Measurements from ENCODE around the gene TRIM47.
A peak's percentile ranks its signal among the peaks of the same experiment; 100 is the strongest.

TRIM47 gene

DNA sequence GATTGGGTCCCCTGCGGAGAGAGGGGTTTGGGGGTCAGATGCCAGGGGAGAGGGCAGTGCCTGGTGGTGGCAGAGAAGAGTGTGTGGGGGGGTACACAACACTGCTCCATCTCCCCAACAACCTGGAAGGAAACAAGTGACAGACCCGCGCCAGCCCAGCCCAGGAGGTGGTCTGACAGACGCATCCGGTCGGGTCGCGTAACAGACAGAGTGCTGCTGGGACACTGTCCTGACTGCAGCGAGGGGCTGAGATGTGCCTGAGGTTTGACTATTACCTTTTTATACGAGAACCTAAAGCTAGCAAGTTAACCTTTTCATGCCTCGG, 50.3 kb downstream of the TRIM47 start:
- DNase-seq (ENCODE audit: low read depth, low spot score) = no peak
- TF ChIP-seq, protein P1, sequence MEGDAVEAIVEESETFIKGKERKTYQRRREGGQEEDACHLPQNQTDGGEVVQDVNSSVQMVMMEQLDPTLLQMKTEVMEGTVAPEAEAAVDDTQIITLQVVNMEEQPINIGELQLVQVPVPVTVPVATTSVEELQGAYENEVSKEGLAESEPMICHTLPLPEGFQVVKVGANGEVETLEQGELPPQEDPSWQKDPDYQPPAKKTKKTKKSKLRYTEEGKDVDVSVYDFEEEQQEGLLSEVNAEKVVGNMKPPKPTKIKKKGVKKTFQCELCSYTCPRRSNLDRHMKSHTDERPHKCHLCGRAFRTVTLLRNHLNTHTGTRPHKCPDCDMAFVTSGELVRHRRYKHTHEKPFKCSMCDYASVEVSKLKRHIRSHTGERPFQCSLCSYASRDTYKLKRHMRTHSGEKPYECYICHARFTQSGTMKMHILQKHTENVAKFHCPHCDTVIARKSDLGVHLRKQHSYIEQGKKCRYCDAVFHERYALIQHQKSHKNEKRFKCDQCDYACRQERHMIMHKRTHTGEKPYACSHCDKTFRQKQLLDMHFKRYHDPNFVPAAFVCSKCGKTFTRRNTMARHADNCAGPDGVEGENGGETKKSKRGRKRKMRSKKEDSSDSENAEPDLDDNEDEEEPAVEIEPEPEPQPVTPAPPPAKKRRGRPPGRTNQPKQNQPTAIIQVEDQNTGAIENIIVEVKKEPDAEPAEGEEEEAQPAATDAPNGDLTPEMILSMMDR (IDR thresholded peaks at IDR 0.05; ENCODE audit: insufficient read depth, low read length, missing control alignments) = no peak
- CTCF ChIA-PET = interaction anchor here (0.6 to 6.6 kb wide), 17 partner anchors 8 to 596 kb away, joined by 3 to 87 read pairs (median 3); partner anchors contain the start of genes TRIM65 and UNK
- H3K4me3 ChIP-seq (ENCODE audit: low read depth, low read length) = no peak overlapping the region
- POLR2A ChIA-PET = interaction anchor here (1.5 kb wide), 1 partner anchor 17 kb away, joined by 3 read pairs; no protein-coding TSS in a partner anchor

DNA sequence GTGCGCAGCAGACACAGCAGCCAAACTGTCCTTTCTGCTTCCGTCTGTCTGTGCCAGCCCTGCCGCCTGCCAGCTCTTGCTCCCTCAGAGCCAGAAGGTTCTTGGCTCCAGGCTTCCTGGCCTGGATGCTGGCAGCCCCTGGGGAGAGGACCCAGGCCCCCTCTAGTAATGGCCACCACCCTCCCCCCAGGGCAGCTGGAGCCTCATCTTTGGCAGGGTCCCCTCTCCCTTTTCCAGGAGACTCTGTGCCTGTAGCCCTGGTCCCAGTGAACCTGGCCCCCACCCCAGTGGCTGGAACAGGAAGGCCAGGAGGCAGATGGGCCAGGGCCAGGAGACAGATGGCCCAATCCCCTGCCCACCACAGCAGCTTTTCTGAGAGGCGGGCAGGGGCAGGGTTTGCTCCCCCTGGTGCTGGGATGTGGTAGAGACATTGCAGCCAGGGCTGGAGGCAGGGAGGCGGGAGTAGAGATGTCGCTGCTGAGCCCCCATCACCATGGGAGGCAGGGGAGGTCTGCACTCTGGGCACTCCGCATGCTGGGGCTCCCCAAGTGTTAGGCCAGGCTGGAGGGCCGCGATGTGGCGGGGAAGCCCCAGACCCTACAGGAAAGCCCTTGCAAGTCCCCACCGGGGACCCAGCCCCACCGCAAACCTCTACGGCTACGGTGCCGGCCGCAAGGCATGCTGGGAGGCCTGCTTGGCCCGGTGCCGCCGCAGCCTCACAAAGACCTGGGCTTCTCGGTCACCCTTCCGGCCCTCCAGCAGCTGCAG, 50.9 kb downstream of the TRIM47 start:
- DNase-seq (ENCODE audit: low read depth, low spot score) = no peak
- H3K4me3 ChIP-seq (ENCODE audit: low read depth, low read length) = peak overlapping the region; percentile 29
- ChIA-PET CTCF (interaction anchor here (0.6 to 6.6 kb wide), 25 partner anchors 8 to 597 kb away, joined by 3 to 87 read pairs (median 4); partner anchors contain the start of genes GALK1, TRIM65, UNC13D and UNK), POLR2A (interaction anchor here (0.7 to 1.5 kb wide), 4 partner anchors 17 to 62 kb away, joined by 3 to 6 read pairs (median 3); partner anchors contain the start of gene GALK1)
- TF ChIP-seq, protein P1 (IDR thresholded peaks at IDR 0.05; ENCODE audit: insufficient read depth, low read length, missing control alignments) = peak; percentile 87

DNA sequence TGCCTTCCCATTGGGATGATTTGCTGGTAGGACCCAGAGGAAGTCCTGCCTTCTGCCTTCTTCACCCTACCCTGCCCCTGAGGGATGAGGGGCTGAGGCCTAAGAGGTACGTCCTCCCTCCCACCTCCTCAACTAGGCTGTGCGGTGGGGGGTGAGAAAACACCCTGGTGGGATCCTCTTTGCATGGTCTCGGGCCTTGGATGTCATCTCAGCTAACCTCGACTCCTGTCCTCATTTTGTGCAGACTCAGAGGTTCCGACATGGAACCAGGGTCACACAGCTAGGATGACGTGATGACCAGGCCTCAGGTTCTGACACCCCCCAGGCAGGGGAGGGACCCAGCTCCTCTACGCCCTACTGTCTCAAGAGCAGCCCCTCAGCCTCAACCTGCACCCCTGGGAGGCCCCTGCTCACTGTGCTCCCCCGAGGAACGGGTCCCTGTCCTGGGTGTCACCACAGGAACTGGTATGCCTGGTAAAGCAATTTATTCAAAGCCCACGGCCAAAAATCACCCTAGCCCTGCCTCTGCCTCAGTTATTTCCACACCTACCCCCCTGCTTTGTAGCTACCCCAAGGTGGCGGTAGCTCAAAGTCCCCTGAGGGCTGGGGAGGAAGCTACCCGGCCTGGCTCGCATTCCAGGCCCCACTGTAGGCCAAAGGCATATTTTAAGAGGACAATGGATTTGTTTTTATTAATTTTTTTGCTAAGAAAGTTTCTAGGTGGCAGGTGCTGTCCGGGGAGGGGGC, 51.6 kb downstream of the TRIM47 start:
- ChIA-PET CTCF (interaction anchor here (0.8 to 6.6 kb wide), 20 partner anchors 9 to 77 kb away, joined by 3 to 87 read pairs (median 4); partner anchors contain the start of genes GALK1, UNC13D, UNK and WBP2), POLR2A (interaction anchor here (0.7 to 1.5 kb wide), 4 partner anchors 18 to 61 kb away, joined by 3 to 6 read pairs (median 3); partner anchors contain the start of gene GALK1)
- no peak for DNase-seq (ENCODE audit: low read depth, low spot score)
- no peak overlapping the region for H3K4me3 ChIP-seq (ENCODE audit: low read depth, low read length)
- TF ChIP-seq, protein P1 (IDR thresholded peaks at IDR 0.05; ENCODE audit: insufficient read depth, low read length, missing control alignments) = no peak

DNA sequence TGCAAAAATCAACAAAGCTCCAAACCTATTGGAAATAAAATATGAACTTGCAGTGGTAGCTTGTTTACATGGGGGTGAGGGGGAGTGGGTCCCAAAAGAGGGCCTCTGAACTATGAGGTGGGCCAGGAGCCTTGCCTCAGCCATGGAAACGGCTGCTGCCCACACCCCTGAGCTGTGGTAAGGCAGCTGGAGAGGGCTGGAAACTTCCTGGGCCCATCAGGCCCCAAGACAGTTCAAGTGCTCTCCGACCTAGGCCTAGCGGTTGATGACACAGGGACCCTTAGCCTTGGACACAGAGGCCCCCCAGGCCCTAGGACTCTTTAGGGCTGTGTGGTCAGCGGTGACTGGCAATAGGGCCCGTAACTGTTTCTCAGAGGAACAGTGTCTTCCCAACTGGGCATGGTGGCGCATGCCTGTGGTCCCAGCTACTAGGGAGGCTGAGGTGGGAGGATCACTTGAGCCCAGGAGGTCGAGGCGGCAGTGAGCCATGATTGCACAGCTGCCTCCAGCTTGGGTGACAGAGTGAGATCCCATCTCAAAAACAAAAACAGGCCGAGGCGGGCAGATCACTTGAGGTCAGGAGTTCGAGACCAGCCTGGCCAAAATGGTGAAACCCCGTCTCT, 52.5 kb downstream of the TRIM47 start:
- CTCF ChIA-PET = interaction anchor here (1.0 to 6.6 kb wide), 11 partner anchors 10 to 78 kb away, joined by 3 to 87 read pairs (median 15); partner anchors contain the start of genes UNC13D and UNK
- no peak overlapping the region for H3K4me3 ChIP-seq (ENCODE audit: low read depth, low read length)
- TF ChIP-seq, protein P1 (IDR thresholded peaks at IDR 0.05; ENCODE audit: insufficient read depth, low read length, missing control alignments) = no peak
- POLR2A ChIA-PET = interaction anchor here (1.4 to 1.8 kb wide), 2 partner anchors 46 kb away, joined by 6 read pairs; a partner anchor contains a TSS
- no peak for DNase-seq (ENCODE audit: low read depth, low spot score)

DNA sequence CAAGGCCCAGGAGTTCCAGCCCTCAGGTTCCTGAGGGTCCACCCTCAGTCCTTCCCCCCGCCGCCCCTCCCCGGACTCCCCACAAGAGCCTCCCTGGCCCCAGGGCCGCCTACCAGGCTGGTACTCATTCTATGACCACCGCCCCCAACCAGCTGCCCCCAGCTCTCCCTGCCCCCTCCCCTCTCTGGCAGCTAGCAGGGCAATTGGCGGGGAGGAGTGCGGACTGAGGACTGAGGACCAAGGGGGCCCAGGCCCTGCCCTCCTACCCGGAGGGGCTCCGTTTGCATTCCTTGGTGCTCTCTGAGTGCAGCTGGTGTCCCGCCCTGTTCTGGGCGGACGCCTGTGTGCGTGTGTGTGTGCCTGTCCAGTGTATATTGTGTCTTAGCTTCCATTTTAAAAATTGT, 53.2 kb downstream of the TRIM47 start:
- CTCF ChIA-PET = interaction anchor here (0.6 to 6.6 kb wide), 8 partner anchors 9 to 72 kb away, joined by 3 to 87 read pairs (median 10); partner anchors contain the start of gene UNC13D
- TF ChIP-seq, protein P1 (IDR thresholded peaks at IDR 0.05; ENCODE audit: insufficient read depth, low read length, missing control alignments) = no peak
- POLR2A ChIA-PET = interaction anchor here (1.8 kb wide), 1 partner anchor 45 kb away, joined by 6 read pairs; no protein-coding TSS in a partner anchor
- H3K4me3 ChIP-seq (ENCODE audit: low read depth, low read length) = no peak overlapping the region
- DNase-seq (ENCODE audit: low read depth, low spot score) = no peak

Data from AG04449 (cell line).